Measurements from ENCODE around the gene SMIM43. TPM values are rescaled to one million over a fixed set of nuclear protein-coding genes. Genes with fewer than 3 reads are reported as not detected.
"Not testable (repeated sequence)": the region's sequence is repeated elsewhere in the genome, so short reads cannot be mapped to it uniquely, and the experiment has no call there.

The SMIM43 gene
- total RNA-seq, 1 donor from 2014 or later: 2.2 TPM

- no peak for DNase-seq (ENCODE audit: low spot score)
Observed at GRCh38 chr4:121783210-121783609, 18.2 kb upstream of the SMIM43 start.

DNA sequence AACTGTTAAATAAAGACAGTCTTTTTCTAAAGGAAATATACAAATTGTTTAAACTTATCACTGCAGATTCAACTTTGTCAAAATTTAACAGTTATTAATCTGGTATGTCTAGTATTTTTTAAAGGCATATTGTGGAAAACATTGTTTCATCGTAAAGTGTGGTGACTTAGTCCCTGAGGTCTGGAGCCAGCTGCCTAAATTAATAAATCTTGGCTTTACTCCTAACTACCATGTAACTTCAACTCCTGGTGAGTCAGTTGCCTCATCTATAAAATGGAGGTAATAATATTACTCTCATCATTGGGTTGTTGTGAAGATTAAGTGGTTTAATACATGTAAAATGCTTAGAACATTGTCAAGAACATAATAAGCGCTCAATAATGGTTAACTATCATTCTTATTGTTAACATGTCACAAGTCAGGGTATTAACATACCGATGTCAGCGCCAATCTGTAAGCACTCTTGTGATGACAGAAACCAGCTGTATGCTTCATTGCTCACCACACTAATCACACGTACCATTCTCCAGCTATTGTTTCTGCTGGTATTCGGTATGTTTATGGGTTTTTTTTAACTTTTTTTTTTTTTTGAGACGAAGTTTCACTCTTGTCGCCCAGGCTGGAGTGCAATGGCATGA is 14.1 kb upstream of the SMIM43 start:
- no peak for DNase-seq (ENCODE audit: low spot score)

GRCh38 chr4:121777625-121778024 is 12.7 kb upstream of the SMIM43 start:
- no peak for DNase-seq (ENCODE audit: low spot score)

DNA sequence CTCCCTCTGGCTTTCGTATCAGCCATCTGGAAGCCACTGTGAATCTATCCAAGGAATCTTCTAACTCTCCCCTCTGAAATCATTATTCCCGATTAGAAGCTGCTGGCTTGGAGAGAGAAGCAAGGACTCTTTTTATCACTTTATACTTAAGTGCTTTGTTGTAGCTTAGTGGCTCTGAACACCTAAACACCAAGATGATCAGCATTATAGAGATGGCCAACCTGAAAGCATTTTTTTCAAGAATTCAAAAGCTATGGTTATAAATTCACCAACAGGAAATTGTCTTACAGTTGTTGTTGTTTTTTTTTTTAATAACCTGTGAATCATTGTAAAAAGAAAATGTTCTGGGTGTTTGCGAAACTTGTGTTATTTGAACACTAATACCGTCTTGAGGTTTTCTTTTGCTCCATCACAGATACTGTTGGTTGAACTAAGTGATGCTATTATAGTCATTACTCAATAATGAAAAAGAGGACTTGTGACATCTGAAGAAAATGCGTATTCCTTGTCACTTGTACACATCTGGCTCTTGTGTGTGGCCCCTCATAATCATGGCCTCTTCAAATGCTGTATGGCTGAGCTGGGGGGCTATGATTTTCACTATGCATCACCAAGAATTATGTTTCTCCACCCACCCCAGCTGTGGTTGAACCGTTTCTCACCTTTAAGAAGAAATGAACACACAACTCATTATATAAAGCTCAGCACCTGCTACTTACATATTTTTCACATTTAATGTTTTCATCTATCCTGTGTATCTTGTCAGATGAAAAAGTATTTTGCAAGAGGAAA is 11.8 kb upstream of the SMIM43 start:
- no peak for DNase-seq (ENCODE audit: low spot score)

- DNase-seq (ENCODE audit: low spot score): no peak
Observed at GRCh38 chr4:121773883-121774282, 8.9 kb upstream of the SMIM43 start.

DNA sequence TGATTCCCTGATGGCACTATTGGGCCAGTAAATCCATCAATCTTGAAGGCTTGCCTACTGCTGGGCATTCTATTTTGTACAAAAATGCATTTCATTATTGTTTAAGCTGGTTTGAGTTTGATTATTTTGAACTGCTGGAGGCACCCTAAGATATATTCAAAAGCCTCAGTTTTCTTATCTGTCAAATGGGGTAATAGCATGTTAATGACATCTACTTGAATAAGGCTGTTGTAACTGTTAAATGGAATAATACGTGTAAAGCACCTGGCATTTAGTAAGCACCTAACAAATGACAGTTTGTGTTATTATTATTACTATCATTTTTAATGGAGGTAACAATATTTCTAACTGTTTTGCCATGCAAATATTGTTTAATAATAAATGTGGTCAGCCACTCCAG is 6.9 kb upstream of the SMIM43 start:
- no peak for DNase-seq (ENCODE audit: low spot score)

- no peak for DNase-seq (ENCODE audit: low spot score)
Observed at GRCh38 chr4:121769341-121769740, 4.4 kb upstream of the SMIM43 start.

- DNase-seq (ENCODE audit: low spot score): no peak
Observed at GRCh38 chr4:121767166-121767565, 2.2 kb upstream of the SMIM43 start.

DNA sequence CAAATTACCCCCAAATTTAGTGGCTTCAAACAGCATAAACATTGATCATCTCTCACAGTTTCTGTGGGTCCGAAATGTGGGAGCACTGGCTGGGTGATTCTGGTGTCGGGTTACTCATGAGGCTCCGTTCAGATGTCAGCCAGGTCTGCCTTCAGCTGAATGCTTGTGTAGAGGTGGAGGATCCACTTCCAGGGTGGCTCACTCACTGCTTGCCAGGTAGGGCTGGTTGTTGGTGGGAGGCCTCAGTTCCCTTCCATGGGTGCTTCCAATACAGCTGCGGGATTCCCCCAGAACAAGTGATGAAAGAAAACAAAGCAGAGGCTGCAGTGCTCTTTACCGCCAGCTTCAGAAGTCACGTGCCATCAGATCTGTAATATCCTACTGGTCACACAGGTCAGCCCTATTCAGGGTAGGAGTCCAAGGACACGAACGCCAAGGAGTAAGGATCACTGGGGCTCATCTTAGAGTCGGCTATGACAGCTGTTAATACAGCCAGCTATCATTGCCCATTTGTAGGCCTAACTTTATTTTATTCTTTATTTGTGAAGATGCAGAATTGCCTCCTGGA is 1.1 kb upstream of the SMIM43 start:
- no peak for DNase-seq (ENCODE audit: low spot score)

GRCh38 chr4:121765368-121765705 is 373 bp upstream of the SMIM43 start:
- DNase-seq (ENCODE audit: low spot score): no peak

- DNase-seq (ENCODE audit: low spot score): no peak
Observed at GRCh38 chr4:121764303-121764701, 662 bp downstream of the SMIM43 start.

- no peak for DNase-seq (ENCODE audit: low spot score)
Observed at GRCh38 chr4:121760205-121760604, 4.8 kb downstream of the SMIM43 start.

- no peak for DNase-seq (ENCODE audit: low spot score)
Observed at GRCh38 chr4:121758925-121759568, 5.9 kb downstream of the SMIM43 start.

DNA sequence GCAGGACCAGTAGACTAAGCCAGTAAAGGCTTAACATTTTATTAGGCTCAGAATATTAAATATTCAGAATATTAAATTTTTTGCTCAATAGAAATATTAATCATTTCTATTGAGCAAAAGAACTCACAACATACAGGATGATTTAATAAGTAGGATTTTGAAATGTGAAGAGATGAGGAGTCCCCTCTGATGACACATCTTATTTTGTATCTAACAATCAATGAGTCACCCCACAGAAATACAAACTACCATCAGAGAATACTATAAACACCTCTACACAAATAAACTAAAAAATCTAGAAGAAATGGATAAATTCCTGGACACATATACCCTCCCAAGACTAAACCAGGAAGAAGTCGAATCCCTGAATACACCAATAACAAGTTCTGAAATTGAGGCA is 12.8 kb downstream of the SMIM43 start:
- not testable (repeated sequence) for DNase-seq (ENCODE audit: low spot score)

DNA sequence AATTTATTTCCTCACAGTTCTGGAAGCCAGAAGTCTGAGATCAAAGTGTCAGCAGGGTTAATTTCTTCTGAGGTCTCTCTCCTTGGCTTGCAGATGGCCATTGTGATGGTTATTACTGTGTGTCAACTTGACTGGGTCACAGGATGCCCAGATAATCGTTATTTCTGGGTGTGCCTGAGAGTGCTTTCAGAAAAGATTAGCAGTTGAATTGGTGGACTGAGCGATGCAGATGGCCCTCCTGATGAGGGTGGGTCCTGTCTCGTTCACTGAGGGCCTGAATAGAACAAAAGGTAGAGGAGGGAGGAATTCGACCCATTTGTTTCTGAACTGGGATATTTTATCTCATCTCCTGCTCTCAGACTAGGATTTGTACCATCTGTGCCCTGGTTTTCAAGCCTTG is 15.7 kb downstream of the SMIM43 start:
- DNase-seq (ENCODE audit: low spot score): no peak

GRCh38 chr4:121742794-121743193 is 22.2 kb downstream of the SMIM43 start:
- DNase-seq (ENCODE audit: low spot score): no peak

DNA sequence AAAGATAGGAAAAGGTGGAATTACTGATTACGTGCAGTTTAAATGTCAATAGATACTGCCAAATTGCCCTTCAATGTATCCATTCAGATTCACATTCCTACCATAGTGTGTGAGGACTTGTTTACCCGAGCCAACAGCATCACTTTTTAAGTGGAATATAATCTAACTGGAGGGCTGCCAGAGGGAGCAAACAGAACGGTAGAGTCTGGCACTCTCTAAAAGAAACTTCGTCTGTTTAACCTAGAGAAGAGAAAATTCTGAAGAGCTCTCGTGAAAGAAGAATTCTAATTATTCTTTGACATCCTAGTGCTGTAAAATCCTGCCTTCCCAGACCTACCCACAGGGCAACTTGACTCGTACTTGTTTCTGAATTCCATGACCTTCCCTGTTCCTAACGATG is 23.2 kb downstream of the SMIM43 start:
- no peak for DNase-seq (ENCODE audit: low spot score)

DNA sequence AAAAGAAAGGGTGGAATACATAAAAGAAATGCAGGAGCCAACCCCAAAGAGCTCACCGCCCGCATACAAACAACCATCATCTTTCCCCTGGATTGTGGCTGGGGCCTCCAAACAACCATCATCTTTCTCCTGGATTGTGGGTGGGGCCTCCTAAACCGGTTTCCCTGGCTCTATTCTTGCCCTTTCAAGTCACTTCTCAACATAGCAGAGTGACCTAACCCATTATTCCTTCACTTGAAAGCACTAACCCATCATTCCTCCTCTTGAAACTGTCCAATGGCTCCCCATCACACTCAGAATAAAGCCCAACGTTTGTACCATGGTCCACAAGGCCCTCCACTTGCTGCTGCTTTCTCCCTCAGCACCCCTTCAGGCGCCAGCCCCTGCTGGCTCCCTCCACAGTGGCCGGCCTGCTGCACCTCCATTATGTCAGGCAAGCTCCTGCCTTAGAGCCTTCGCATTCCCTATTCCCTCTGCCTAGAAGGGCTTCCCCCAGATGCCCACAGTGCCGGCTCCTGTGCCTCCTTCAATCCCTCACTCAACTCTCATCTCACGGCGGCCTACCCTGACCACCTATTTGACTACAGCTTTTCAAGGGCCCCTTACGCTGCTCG is 24.1 kb downstream of the SMIM43 start:
- DNase-seq (ENCODE audit: low spot score): no peak

DNA sequence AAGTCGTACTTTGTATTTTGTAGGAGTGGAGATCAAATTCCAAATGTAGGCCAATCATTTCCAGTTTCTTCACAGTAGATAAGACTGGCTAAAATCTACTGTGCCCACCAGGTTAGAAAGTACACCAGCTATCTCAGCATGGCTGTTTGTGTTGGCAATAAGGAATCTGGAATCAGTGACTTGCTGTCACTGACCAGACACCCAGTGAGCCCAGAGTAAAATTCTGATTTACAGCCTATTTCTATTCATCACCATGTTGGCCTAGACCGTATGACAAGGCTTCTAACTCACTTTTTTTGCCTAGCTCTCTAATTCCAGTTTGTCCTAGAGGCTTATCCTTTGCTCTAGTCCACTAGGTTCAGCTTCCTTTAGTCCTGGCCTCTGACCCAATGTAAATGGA is 25.4 kb downstream of the SMIM43 start:
- DNase-seq (ENCODE audit: low spot score): no peak

DNA sequence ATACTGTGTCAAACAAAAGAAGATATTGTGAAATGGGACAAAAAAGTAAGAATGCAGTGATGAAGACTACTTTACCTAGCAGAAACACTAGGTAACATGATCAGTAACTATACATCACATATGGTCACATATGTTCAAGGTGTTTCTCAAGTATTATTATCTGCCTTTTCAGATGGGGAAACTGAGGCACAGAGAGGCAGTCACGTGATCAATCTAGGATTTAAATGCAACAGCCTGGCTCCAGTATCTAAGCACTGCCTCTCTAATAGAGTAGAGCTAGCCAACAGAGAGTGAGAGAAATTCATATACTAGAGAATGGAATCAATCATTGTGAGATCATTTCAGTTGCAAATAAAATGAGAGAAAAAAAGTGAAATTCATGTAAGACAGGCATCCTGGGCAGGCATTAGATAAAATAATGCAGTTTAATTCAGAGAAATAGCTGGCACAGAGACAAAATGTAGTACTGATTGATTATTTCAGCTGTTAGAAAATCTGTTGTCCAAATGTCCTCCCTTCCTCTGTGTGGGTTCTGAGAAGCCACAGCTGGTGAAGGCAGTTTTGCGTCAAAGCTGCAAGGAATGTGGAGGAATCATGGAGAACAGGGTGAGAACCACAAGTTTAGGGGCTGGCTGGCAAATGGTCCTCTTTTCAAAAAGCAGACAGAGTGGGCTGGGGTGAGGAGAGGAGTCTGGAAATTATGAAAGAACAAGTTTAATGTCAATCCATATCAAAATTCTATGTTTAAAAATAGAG is 26.0 kb downstream of the SMIM43 start:
- DNase-seq (ENCODE audit: low spot score): peak; percentile 14

GRCh38 chr4:121737846-121738554 is 27.0 kb downstream of the SMIM43 start:
- peak; percentile 69 for DNase-seq (ENCODE audit: low spot score)
